ENCODE data around the gene NECTIN1.

DNA sequence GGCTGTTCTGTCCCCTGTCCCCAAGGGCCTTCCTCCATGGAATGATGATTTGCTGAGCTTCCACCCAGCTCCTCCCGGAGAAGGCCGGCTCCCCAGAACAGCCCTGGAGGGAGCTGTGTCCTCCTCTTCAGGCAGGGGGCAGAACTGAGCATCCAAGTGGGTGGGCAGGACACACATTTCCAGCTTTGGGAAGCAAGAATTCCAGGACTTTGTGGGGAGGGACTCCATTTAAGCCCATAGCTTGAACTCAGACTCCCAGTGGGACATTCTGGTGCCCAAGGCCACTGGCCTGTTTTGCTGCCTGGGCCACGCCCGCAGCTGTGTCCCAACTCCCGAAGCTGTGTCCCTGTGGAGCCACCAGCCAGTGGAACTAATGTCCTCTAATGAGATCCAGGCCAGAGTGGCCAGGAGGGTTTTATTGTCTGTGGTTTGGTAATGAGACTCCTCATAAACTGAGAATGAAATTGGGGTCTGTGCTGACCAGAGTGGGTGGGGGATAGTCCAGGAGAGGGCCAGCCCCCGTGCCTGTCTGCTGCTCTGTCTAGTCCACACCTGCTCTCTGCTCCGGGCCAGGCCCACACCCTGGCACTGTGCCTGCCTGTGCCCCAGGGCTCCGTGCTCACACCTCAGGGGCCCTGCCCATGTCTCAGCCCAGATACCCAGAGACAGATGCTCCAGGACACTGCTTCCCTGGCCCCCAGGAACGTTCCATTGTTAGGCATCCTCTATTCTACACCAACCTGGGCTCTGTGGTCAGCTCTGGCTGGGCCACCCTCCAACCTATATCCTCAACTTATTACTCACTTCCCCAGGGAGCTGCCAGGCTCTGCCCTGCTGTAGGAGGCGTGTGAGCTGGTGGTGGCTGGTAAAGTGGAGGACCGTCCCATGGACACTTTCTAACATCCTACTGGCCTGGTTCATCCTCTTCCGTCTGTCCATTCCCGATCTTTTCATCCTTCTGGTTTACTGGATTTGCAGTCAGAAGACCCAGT lies 7.6 kb downstream of the NECTIN1 start:
- TF ChIP-seq, protein P1, sequence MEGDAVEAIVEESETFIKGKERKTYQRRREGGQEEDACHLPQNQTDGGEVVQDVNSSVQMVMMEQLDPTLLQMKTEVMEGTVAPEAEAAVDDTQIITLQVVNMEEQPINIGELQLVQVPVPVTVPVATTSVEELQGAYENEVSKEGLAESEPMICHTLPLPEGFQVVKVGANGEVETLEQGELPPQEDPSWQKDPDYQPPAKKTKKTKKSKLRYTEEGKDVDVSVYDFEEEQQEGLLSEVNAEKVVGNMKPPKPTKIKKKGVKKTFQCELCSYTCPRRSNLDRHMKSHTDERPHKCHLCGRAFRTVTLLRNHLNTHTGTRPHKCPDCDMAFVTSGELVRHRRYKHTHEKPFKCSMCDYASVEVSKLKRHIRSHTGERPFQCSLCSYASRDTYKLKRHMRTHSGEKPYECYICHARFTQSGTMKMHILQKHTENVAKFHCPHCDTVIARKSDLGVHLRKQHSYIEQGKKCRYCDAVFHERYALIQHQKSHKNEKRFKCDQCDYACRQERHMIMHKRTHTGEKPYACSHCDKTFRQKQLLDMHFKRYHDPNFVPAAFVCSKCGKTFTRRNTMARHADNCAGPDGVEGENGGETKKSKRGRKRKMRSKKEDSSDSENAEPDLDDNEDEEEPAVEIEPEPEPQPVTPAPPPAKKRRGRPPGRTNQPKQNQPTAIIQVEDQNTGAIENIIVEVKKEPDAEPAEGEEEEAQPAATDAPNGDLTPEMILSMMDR (IDR thresholded peaks at IDR 0.05), result peak; percentile 71
- TF ChIP-seq EZH2phosphoT487 (IDR thresholded peaks at IDR 0.05) (no peak), EZH2 (IDR thresholded peaks at IDR 0.05) (no peak)

All from neural progenitor cell (in vitro differentiated cells).